Hepatocyte (in vitro differentiated cells): ENCODE data around the gene C18orf63.
A peak's percentile ranks its signal among the peaks of the same experiment; 100 is the strongest.

Source experiments
- CTCF ChIP-seq: fragments of 200-600 bp; sonication (generic); IDR thresholded peaks from 2 replicates; pipeline ENCODE4 v1.5.1; 2016; ENCODE audit warnings: antibody characterized with exemption, mild to moderate bottlenecking; ENCODE audit not compliant: poor library complexity
- EZH2 ChIP-seq: fragments of 200-600 bp; sonication (generic); IDR thresholded peaks from 2 replicates; pipeline ENCODE4 v1.6.1; 2016; ENCODE audit warnings: antibody characterized with exemption, mild to moderate bottlenecking, borderline replicate concordance
- EZH2phosphoT487 ChIP-seq: fragments of 200-600 bp; sonication (generic); IDR thresholded peaks from one replicate; pipeline ENCODE4 v1.6.1; 2018; ENCODE audit warnings: antibody characterized with exemption, mild to moderate bottlenecking, low read depth, moderate library complexity; ENCODE audit not compliant: unreplicated experiment, severe bottlenecking

- TF ChIP-seq CTCF, result peak; percentile 45
- no peak for TF ChIP-seq EZH2
- no peak for TF ChIP-seq EZH2phosphoT487
Observed at GRCh38 chr18:74290794-74291471, 24.7 kb upstream of the C18orf63 start.
